HFFc6 (cell line): Measurements from ENCODE around the gene ZBED4. TPM values are rescaled to one million over a fixed set of nuclear protein-coding genes. Genes with fewer than 3 reads are reported as not detected.

Source experiments
- DNase-seq: peaks from one replicate; pipeline ENCODE4 v3.0.0-alpha.2; 2018
- H3K27ac Mint-ChIP-seq: 2 replicates; pipeline ENCODE4 v1.8.0; 2020; ENCODE audit warnings: mild to moderate bottlenecking, mixed read lengths
- H3K27me3 Mint-ChIP-seq: 2 replicates; pipeline ENCODE4 v1.8.0; 2021; ENCODE audit warnings: mild to moderate bottlenecking, moderate library complexity, mixed read lengths; ENCODE audit not compliant: insufficient read depth
- H3K36me3 Mint-ChIP-seq: 2 replicates; pipeline ENCODE4 v1.8.0; 2021; ENCODE audit warnings: low read depth, mixed read lengths
- H3K4me1 Mint-ChIP-seq: 2 replicates; pipeline ENCODE4 v1.8.0; 2020; ENCODE audit warnings: low read depth, mixed read lengths
- H3K4me3 Mint-ChIP-seq: 2 replicates; pipeline ENCODE4 v1.8.0; 2020; ENCODE audit warnings: mild to moderate bottlenecking, moderate library complexity, mixed read lengths
- H3K9me3 Mint-ChIP-seq: 2 replicates; pipeline ENCODE4 v1.8.0; 2020; ENCODE audit warnings: mild to moderate bottlenecking, mixed read lengths
- CTCF ChIP-seq: fragments of 200-600 bp; sonication (generic); IDR thresholded peaks from 2 replicates; pipeline ENCODE4 v1.5.0; 2021; ENCODE audit warnings: antibody characterized with exemption, mild to moderate bottlenecking
- total RNA-seq, 6 experiments: library from RNA; stranded (reverse); fragmentation: NEBNext Ultra II Directional; extraction: Animal tissue kit (Norgen Biotek cat#: 25700); gene quantifications; 2 replicates in 1 of 6; 3 replicates in 5 of 6; pipeline ENCODE4 v1.2.3, GENCODE V29; 2021

The ZBED4 gene
- total RNA-seq, 6 experiments from 2014 or later: 7.9 to 10.9 (median 9.0) TPM

- peaks cover 2% of the 10 kb centered on the region; the same call in 1 of the 2 replicates for H3K27me3 Mint-ChIP-seq
These were observed 70.6 kb downstream of the ZBED4 start for GRCh38 chr22:49924113-49924833.

GRCh38 chr22:49925525-49926128 lies 72.0 kb downstream of the ZBED4 start:
- Mint-ChIP-seq H3K27ac (no peak overlapping the region), H3K4me3 (no peak overlapping the region), H3K36me3 (peaks cover 5% of the 10 kb centered on the region; the same call in 1 of the 2 replicates), H3K27me3 (peaks cover 2% of the 10 kb centered on the region; the same call in 1 of the 2 replicates), H3K9me3 (no peaks in the 10 kb centered on the region), H3K4me1 (no peaks in the 10 kb centered on the region)
- no peak for TF ChIP-seq CTCF
- DNase-seq: no peak

More at GRCh38 chr22:49924113-49924833, 70.6 kb downstream of the ZBED4 start:
- H3K4me3 Mint-ChIP-seq: no peak overlapping the region
- no peak for TF ChIP-seq CTCF
- peaks cover 5% of the 10 kb centered on the region; the same call in 1 of the 2 replicates for H3K36me3 Mint-ChIP-seq
- no peak overlapping the region for H3K27ac Mint-ChIP-seq
- DNase-seq: no peak
- H3K9me3 Mint-ChIP-seq: no peaks in the 10 kb centered on the region
- peaks cover 10% of the 10 kb centered on the region; the same call in 1 of the 2 replicates for H3K4me1 Mint-ChIP-seq

GRCh38 chr22:49926916-49927315 lies 73.3 kb downstream of the ZBED4 start:
- Mint-ChIP-seq H3K27me3 (peaks cover 2% of the 10 kb centered on the region; the same call in 1 of the 2 replicates), H3K27ac (no peak overlapping the region), H3K4me3 (no peak overlapping the region), H3K9me3 (no peaks in the 10 kb centered on the region), H3K36me3 (peaks cover 5% of the 10 kb centered on the region; the same call in 1 of the 2 replicates), H3K4me1 (peaks cover 7% of the 10 kb centered on the region)
- DNase-seq: no peak
- no peak for TF ChIP-seq CTCF

- Mint-ChIP-seq H3K9me3 (no peaks in the 10 kb centered on the region), H3K27me3 (peaks cover 2% of the 10 kb centered on the region; the same call in 1 of the 2 replicates), H3K4me3 (no peak overlapping the region), H3K4me1 (peaks cover 7% of the 10 kb centered on the region), H3K27ac (no peak overlapping the region), H3K36me3 (peaks cover 5% of the 10 kb centered on the region; the same call in 1 of the 2 replicates)
- no peak for DNase-seq
- TF ChIP-seq CTCF: no peak
These were observed 74.0 kb downstream of the ZBED4 start for GRCh38 chr22:49927483-49928184.

- TF ChIP-seq CTCF: no peak
- Mint-ChIP-seq H3K36me3 (peaks cover 5% of the 10 kb centered on the region; the same call in 1 of the 2 replicates), H3K9me3 (no peaks in the 10 kb centered on the region), H3K27ac (no peak overlapping the region), H3K4me1 (peaks cover 7% of the 10 kb centered on the region), H3K4me3 (no peak overlapping the region), H3K27me3 (peaks cover 3% of the 10 kb centered on the region)
- no peak for DNase-seq
These were observed 74.5 kb downstream of the ZBED4 start for GRCh38 chr22:49928185-49928495.
